ENCODE measurements around the gene SAMD4A.

SAMD4A gene

GRCh38 chr14:54834727-54835126, 267.8 kb downstream of the SAMD4A start:
- no peak for DNase-seq (ENCODE audit: low spot score)

GRCh38 chr14:54836231-54836630, 269.3 kb downstream of the SAMD4A start:
- no peak for DNase-seq (ENCODE audit: low spot score)

GRCh38 chr14:54837508-54838149, 270.7 kb downstream of the SAMD4A start:
- no peak for DNase-seq (ENCODE audit: low spot score)

DNA sequence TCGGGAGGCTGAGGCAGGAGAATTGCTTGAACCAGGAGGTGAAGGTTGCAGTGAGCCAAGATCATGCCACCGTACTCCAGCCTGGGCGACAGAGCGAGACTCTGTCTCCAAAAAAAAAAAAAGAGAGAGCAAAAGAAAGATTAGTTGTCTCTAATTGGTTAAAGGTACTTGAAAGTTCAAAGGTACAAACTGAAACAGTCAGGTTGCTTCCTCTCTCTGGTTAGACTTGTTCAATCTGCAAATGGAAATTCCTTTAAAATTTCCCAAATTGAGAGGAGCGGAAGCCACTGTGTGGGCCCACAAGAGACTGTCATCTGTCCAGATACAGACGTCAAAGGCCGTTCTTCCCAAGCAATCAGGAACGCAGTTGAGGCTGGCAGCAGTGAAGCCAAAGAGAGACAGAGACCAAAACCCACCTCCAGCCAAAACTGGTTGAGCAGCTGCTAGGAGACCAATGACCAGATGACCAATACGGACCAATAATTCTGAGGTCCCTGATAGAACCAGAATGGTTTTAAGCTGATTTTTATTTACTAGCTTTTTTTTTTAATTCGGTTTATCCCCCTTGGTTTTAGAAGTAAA, 272.1 kb downstream of the SAMD4A start:
- no peak for DNase-seq (ENCODE audit: low spot score)

DNA sequence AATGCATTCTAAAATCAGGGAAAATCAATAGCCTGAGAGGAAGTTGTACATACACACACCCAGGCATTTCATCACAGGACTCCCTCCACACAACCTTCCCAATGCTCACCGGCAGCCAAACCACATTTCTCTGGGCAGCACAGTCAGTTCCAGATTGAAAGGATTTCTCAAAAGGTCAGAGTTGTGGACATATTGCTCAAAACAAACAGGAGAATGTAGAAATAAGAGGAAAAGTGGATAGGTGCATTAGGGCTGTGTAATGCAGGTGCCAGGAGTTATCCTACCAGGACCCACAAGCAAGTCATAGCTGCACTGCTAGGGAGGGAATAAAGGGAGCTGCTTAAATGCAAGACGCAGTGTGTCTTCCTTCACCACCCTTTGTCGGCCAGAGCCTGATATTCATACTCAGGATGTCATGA, 272.8 kb downstream of the SAMD4A start:
- DNase-seq (ENCODE audit: low spot score): no peak

DNA sequence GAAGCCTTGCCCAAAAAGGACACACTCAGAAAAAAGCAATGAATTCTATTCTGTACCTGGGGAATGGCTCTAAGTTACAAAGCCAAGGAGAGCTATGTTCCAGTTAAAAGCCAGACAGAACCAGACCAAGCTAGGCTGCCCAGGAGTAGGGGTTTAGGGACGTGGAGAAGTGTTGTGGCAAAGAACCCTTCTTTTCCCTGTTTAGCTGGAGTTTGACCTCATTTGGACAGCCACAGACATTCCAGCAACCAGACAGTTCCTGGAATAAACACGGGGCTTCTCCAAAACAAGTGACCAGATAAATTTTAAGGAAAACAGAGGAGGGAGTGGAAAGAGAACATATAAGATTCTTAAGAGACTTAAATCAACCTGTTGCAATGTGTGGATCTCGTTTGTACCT, 273.4 kb downstream of the SAMD4A start:
- DNase-seq (ENCODE audit: low spot score): no peak

DNA sequence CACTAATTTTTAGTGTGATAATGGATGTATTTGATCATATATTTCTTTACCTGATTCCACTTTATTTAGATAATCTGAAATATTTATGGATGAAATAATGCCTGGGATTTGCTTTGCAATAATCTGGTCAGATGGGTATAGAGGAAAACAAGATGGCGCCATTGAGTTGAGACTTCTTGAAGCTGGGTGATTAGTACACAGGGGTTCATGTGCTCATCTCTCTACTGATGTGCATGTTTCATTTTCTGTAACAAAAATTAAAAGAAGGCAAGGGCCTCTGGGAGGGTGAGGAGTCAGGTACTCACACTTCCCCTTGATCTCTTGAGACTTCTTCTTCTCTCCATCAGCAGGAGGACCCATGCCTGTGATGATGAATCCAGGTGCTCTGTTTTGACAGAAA, 273.9 kb downstream of the SAMD4A start:
- DNase-seq (ENCODE audit: low spot score): no peak
